Measurements from ENCODE around the gene EMILIN2.
"Not testable (repeated sequence)": the region's sequence is repeated elsewhere in the genome, so short reads cannot be mapped to it uniquely, and the experiment has no call there.

The EMILIN2 gene

DNA sequence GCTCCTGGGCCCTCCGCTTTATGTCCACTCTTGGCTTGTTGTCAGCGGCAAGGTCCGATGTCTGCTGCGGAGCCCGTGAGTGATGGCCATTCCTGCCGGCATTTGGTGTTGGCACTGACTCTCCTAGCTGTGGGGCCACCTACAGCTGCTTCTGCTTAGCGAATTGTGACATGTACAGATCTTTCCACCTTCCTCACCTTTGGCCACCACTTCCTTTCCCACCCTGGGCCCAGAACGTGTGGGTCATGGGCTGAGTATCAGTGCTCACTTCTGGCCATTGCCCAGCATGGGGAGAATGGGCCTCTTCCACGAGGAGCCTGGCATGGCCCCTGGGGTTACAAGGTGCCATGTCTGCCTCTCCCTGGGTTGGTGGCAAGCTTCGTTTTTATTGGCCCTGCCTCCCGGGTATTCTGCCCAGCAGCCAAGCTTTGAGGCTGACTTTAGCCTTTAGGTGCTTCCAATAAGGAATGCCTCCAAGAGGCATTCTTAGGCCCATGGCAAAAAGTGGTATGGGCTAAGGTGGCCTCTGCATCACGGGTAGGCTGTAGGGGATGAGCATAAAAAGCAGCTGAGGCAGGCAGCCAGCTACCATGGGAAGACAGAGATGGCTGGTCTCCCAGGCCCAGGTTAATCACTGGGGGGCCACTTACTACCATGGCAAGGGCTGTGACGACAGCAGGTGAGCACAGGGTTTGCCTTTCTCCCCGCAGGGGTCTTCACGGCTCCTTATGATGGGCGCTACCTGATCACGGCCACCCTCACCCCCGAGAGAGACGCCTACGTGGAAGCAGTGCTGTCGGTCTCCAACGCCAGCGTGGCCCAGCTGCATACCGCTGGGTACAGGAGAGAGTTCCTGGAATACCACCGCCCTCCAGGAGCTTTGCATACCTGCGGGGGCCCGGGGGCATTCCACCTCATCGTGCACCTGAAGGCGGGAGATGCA, 65.8 kb downstream of the EMILIN2 start:
- no peaks in the 10 kb centered on the region for H3K9me3 ChIP-seq (ENCODE audit: control insufficient read depth, low read length)
- H3K36me3 ChIP-seq (ENCODE audit: control insufficient read depth, insufficient read depth, low read length, severe bottlenecking) = peaks cover 52% of the 10 kb centered on the region
- no peak overlapping the region for H3K4me3 ChIP-seq (ENCODE audit: low read length)
- peaks cover 12% of the 10 kb centered on the region for H3K4me1 ChIP-seq (ENCODE audit: control insufficient read depth, insufficient read depth, low read length)
- H3K27me3 ChIP-seq (replicated peaks; ENCODE audit: control insufficient read depth, insufficient read depth, low read length) = no peaks in the 10 kb centered on the region
- DNase-seq (ENCODE audit: low read depth) = no peak
- H3K9ac ChIP-seq (ENCODE audit: low read length) = no peak overlapping the region

DNA sequence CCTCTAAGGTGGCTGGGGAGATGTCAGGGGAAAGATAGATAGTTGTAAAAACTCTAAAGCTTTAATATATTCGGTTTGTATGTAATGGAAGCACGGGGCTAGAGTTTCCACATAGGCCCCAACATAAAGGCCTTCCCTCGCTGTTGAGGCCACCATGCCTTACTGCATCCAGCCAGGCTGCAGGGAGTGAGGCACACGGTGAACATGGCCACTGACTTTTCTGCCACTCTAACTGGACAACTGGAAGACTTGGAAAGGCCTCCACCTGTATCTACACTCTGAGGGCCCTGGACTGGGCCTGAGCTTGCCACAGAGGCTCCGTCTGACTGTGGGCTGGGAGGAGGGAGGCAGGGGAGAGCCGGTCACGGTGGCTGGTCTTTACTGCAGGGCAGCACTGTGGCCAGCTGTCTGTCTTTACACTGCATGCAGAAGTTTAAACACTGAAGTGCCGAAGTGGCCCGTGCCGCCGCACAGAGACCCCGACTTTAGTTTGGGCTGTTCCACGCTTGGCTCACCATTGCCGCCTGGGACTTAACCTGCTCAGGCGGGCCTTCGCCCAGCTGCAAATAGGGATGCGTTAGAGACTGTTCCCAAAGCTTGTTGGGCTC, 66.7 kb downstream of the EMILIN2 start:
- DNase-seq (ENCODE audit: low read depth) = no peak
- Histone ChIP-seq H3K36me3 (ENCODE audit: control insufficient read depth, insufficient read depth, low read length, severe bottlenecking) (peaks cover 58% of the 10 kb centered on the region), H3K27me3 (replicated peaks; ENCODE audit: control insufficient read depth, insufficient read depth, low read length) (no peaks in the 10 kb centered on the region), H3K9me3 (ENCODE audit: control insufficient read depth, low read length) (no peaks in the 10 kb centered on the region), H3K9ac (ENCODE audit: low read length) (peak overlapping the region; percentile 26), H3K4me3 (ENCODE audit: low read length) (no peak overlapping the region), H3K4me1 (ENCODE audit: control insufficient read depth, insufficient read depth, low read length) (peaks cover 12% of the 10 kb centered on the region)

DNA sequence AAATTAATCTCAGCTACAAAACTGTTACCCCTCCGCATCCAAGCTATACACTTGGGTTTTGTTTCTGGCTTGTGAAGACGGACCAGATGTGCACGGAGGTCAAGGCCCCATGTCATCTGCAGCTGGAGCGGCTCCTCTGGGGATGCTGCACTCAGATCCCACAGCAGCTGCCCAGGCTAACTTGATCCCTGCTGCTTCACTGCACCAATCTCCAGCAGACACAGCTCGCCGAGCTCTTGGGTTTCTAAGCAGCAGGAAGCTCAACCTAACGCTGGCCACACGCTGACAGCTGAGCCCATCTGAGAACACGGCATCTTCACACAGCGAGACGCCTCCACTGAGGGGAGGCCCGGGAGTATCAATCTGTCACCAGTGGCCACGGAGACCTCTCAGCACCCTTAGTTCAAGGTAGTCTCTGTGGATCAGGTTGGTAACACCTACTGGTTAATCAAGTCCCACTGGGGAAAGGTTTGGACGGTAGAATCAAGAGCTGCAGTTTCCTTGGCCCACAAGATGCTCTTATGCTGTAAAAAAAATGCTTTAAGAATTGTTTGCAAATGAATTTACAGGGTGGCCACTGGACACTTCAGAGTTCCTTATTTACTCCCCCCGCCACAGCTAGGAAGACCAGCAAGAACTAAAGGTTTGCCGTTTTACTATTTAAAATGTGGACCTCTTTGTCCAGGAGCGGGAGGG, 67.5 kb downstream of the EMILIN2 start:
- no peak for DNase-seq (ENCODE audit: low read depth)
- H3K4me3 ChIP-seq (ENCODE audit: low read length) = no peak overlapping the region
- H3K9ac ChIP-seq (ENCODE audit: low read length) = peak overlapping the region; percentile 26
- H3K27me3 ChIP-seq (replicated peaks; ENCODE audit: control insufficient read depth, insufficient read depth, low read length) = no peaks in the 10 kb centered on the region
- peaks cover 12% of the 10 kb centered on the region for H3K4me1 ChIP-seq (ENCODE audit: control insufficient read depth, insufficient read depth, low read length)
- H3K9me3 ChIP-seq (ENCODE audit: control insufficient read depth, low read length) = no peaks in the 10 kb centered on the region
- peaks cover 66% of the 10 kb centered on the region for H3K36me3 ChIP-seq (ENCODE audit: control insufficient read depth, insufficient read depth, low read length, severe bottlenecking)

DNA sequence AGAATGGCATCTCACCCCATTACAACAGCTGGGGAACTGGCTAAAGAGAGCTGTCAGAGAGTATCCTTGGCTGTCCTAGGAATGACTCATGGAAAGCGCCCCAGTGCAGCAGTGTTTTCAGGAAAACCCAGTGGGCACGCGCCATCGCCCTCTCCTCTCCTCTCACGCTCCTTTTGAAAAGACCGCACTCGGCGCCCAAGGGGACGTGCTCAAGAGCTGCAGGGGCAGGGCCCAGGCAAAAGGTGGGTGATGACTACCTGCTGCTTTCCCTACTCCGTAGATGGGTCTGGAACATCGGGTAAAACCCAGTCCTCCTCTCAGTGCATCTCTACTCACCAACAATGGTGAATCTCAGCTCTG, 68.1 kb downstream of the EMILIN2 start:
- H3K36me3 ChIP-seq (ENCODE audit: control insufficient read depth, insufficient read depth, low read length, severe bottlenecking) = peaks cover 67% of the 10 kb centered on the region
- H3K9me3 ChIP-seq (ENCODE audit: control insufficient read depth, low read length) = no peaks in the 10 kb centered on the region
- no peaks in the 10 kb centered on the region for H3K27me3 ChIP-seq (replicated peaks; ENCODE audit: control insufficient read depth, insufficient read depth, low read length)
- DNase-seq (ENCODE audit: low read depth) = no peak
- no peak overlapping the region for H3K4me3 ChIP-seq (ENCODE audit: low read length)
- H3K4me1 ChIP-seq (ENCODE audit: control insufficient read depth, insufficient read depth, low read length) = peaks cover 12% of the 10 kb centered on the region
- H3K9ac ChIP-seq (ENCODE audit: low read length) = no peak overlapping the region

DNA sequence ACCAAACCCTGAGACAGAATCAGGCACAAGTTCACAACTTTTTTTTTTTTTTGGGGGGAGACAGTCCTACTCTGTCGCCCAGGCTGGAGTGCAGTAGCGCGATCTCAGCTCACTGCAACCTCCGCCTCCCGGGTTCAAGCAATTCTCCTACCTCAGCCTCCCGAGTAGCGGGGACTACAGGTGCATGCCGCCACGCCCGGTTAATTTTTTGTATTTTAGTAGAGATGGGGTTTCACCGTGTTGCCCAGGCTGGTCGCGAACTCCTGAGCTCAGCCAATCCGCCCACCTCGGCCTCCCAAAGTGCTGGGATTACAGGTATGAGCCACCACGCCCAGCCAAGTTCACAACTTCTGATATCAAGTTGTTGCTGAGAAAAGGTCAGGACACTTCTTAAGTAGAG, 68.7 kb downstream of the EMILIN2 start:
- H3K9me3 ChIP-seq (ENCODE audit: control insufficient read depth, low read length); H3K4me3 ChIP-seq (ENCODE audit: low read length); H3K27me3 ChIP-seq (replicated peaks; ENCODE audit: control insufficient read depth, insufficient read depth, low read length); H3K9ac ChIP-seq (ENCODE audit: low read length); DNase-seq (ENCODE audit: low read depth): not testable (repeated sequence)
- H3K36me3 ChIP-seq (ENCODE audit: control insufficient read depth, insufficient read depth, low read length, severe bottlenecking) = peaks cover 71% of the 10 kb centered on the region
- H3K4me1 ChIP-seq (ENCODE audit: control insufficient read depth, insufficient read depth, low read length) = peaks cover 12% of the 10 kb centered on the region

DNA sequence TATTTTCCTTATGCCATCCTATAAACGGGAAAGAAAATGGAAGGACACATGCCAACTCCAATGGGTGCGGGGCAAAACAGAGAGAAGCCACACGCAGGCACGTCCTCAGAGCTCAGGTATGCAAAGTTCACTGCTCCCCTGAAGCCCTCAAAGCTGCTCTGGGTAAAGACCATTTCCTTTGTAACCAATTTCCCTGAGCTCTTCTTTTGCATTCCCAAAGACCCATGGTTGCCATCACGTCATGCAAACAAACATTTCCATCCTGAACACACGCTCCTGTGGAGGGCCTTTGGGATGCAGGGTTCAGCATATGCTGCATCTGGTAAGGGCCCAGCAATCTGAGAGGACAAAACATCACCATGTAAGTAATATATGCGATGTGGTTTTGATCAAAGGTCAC, 69.4 kb downstream of the EMILIN2 start:
- Histone ChIP-seq H3K27me3 (replicated peaks; ENCODE audit: control insufficient read depth, insufficient read depth, low read length) (no peaks in the 10 kb centered on the region), H3K4me1 (ENCODE audit: control insufficient read depth, insufficient read depth, low read length) (peaks cover 12% of the 10 kb centered on the region), H3K36me3 (ENCODE audit: control insufficient read depth, insufficient read depth, low read length, severe bottlenecking) (peaks cover 73% of the 10 kb centered on the region), H3K9me3 (ENCODE audit: control insufficient read depth, low read length) (no peaks in the 10 kb centered on the region), H3K4me3 (ENCODE audit: low read length) (no peak overlapping the region), H3K9ac (ENCODE audit: low read length) (no peak overlapping the region)
- no peak for DNase-seq (ENCODE audit: low read depth)

DNA sequence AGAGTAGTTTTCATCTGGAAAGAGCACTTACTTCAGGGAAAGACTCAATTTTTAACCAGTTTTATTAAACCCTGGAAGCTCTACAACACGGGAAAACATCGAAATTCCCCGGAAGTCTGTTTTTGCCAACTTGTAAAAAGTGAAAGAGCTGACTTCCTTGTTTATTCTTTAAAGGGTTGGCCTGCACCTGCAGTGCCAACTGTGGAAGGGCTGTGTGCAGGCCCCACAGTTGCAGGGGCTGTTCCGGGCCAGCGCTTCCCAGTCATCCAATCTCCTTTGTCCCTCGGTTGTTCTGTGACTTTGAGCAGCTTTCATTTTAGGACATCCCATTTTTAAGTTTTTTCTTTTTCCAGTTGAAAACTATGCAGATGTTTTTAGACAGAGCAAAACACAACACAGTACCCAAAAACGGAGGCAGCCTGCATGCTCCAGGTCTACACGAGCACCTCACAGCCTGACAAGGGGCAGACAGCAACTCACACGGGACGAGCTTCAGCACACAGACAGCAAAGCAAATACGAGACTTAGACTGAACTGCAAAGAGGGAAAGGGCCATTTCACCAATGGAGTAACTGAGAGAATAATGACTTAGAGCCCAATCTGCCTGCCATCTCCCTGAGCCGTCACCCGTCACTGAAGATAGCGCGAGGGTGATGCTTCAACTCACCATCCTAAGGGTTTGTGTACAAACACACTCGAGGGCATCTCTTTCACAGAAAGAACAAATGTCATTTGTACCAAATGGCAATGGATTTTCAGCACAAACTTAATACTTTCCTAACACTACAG, 70.6 kb downstream of the EMILIN2 start:
- H3K9me3 ChIP-seq (ENCODE audit: control insufficient read depth, low read length) = no peaks in the 10 kb centered on the region
- H3K27me3 ChIP-seq (replicated peaks; ENCODE audit: control insufficient read depth, insufficient read depth, low read length) = no peaks in the 10 kb centered on the region
- H3K4me1 ChIP-seq (ENCODE audit: control insufficient read depth, insufficient read depth, low read length) = peaks cover 12% of the 10 kb centered on the region
- H3K36me3 ChIP-seq (ENCODE audit: control insufficient read depth, insufficient read depth, low read length, severe bottlenecking) = peaks cover 80% of the 10 kb centered on the region
- DNase-seq (ENCODE audit: low read depth) = no peak
- H3K4me3 ChIP-seq (ENCODE audit: low read length) = no peak overlapping the region
- no peak overlapping the region for H3K9ac ChIP-seq (ENCODE audit: low read length)

DNA sequence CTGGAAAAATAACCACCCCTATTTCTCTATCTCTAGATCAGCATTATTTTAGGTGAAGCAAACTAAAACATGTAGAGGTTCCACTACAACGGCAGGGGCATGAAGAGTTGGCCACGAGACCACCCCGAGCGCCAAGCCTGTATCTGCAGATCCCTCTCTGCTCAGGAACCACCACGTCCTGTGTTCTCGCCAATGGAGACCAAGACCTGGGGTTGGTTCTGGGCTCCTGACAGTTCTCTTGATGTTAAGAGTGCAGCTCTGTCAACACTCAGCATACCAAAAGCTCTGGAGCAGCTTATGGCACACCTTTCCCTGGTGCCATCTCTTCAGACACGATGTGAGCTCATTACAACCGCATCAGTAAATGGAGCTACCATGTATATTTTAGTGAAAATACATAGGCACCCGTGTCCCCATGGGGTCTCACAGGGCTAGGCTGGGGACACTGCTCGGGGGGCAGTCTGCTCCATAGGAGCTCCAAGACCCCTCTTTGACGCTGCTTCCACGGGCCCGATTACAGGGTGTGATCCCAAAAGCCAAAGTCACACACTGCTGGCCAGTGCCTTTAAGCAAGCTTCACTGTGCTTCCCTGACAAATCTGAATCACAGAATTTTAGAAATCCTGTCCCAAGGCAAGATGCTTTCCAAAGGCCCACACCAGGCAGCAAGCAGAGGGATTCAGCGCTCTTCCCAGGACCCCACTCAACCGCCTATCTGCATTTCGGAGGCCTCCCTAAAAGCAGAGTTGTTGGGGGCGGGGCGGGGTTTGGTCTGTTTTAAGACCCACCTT, 72.2 kb downstream of the EMILIN2 start:
- peaks cover 76% of the 10 kb centered on the region for H3K36me3 ChIP-seq (ENCODE audit: control insufficient read depth, insufficient read depth, low read length, severe bottlenecking)
- peaks cover 11% of the 10 kb centered on the region for H3K4me1 ChIP-seq (ENCODE audit: control insufficient read depth, insufficient read depth, low read length)

DNA sequence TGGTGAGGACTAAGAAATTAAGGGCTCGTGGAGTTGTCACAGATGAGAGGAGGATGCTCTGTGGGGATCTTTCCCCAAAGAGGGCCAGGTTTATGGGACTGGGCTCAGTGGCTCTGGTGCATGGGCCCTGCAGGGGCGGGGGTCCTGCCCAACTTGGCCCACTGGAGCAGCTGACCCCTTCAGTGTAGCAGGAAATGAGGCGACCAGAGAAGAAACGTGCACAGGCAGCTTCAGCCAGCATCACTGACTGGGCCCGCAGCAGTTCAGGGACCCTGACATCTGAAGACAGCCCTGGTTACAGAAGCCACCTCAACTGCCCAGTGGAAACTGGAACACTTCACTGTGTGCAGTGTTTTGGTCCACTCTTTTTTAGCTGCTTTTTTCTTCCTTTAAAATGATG, 72.8 kb downstream of the EMILIN2 start:
- Histone ChIP-seq H3K36me3 (ENCODE audit: control insufficient read depth, insufficient read depth, low read length, severe bottlenecking) (peaks cover 78% of the 10 kb centered on the region), H3K9me3 (ENCODE audit: control insufficient read depth, low read length) (no peaks in the 10 kb centered on the region), H3K4me3 (ENCODE audit: low read length) (no peak overlapping the region), H3K27me3 (replicated peaks; ENCODE audit: control insufficient read depth, insufficient read depth, low read length) (no peaks in the 10 kb centered on the region), H3K4me1 (ENCODE audit: control insufficient read depth, insufficient read depth, low read length) (peaks cover 4% of the 10 kb centered on the region), H3K9ac (ENCODE audit: low read length) (no peak overlapping the region)
- DNase-seq (ENCODE audit: low read depth) = no peak

More for the DNA sequence above, 72.2 kb downstream of the EMILIN2 start:
- no peak overlapping the region for H3K9ac ChIP-seq (ENCODE audit: low read length)
- no peak overlapping the region for H3K4me3 ChIP-seq (ENCODE audit: low read length)
- DNase-seq (ENCODE audit: low read depth) = no peak
- H3K9me3 ChIP-seq (ENCODE audit: control insufficient read depth, low read length) = no peaks in the 10 kb centered on the region
- H3K27me3 ChIP-seq (replicated peaks; ENCODE audit: control insufficient read depth, insufficient read depth, low read length) = no peaks in the 10 kb centered on the region

DNA sequence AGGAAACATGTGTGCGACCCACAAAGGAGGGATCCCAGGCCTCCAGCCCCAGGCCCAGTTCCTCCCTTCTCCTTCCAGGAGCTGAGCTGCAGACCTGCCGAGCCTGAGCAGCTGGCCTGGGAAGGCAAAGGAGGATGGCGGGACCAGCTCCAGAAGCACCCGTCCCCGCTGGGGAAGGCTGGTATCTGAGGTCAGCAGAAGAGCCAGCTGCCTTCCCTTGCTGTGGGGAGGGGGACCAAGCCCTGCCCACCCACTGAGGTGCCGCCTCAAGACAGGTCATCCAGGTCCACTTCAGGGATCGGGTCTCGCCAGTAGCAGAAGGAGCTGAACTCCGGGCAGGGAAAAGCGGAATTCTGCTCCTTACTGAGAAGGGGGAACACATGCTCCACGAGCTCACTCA, 73.2 kb downstream of the EMILIN2 start:
- H3K27me3 ChIP-seq (replicated peaks; ENCODE audit: control insufficient read depth, insufficient read depth, low read length) = no peaks in the 10 kb centered on the region
- H3K4me3 ChIP-seq (ENCODE audit: low read length) = no peak overlapping the region
- H3K36me3 ChIP-seq (ENCODE audit: control insufficient read depth, insufficient read depth, low read length, severe bottlenecking) = peaks cover 82% of the 10 kb centered on the region
- peaks cover under 1% of the 10 kb centered on the region for H3K4me1 ChIP-seq (ENCODE audit: control insufficient read depth, insufficient read depth, low read length)
- DNase-seq (ENCODE audit: low read depth) = no peak
- H3K9me3 ChIP-seq (ENCODE audit: control insufficient read depth, low read length) = no peaks in the 10 kb centered on the region
- H3K9ac ChIP-seq (ENCODE audit: low read length) = no peak overlapping the region

All from adipocyte (in vitro differentiated cells).